Choroid plexus epithelial cell (primary cell): ENCODE measurements around the gene CMTM1.
A peak's percentile ranks its signal among the peaks of the same experiment; 100 is the strongest.
"Not testable (repeated sequence)": the region's sequence is repeated elsewhere in the genome, so short reads cannot be mapped to it uniquely, and the experiment has no call there.

Experiments used
- DNase-seq: peaks from one replicate; pipeline ENCODE4 v3.0.0-alpha.2; 2010; ENCODE audit warnings: low read depth
- H3K4me3 ChIP-seq: 2 replicates; pipeline ENCODE4 v1.5.1; 2011; ENCODE audit warnings: low read depth, mild to moderate bottlenecking, control low read depth, low read length, moderate library complexity
- CTCF ChIP-seq: conservative IDR thresholded peaks from 2 replicates; pipeline ENCODE4 v1.5.1; 2011; ENCODE audit warnings: low read depth, mild to moderate bottlenecking, control low read depth, inconsistent platforms, low read length, moderate library complexity

Gene CMTM1

GRCh38 chr16:66622863-66623262 is 56.6 kb downstream of the CMTM1 start:
- peak; percentile 35 for DNase-seq
- no peak overlapping the region for H3K4me3 ChIP-seq
- no peak for TF ChIP-seq CTCF

GRCh38 chr16:66623755-66624154 is 57.5 kb downstream of the CMTM1 start:
- peak; percentile 76 for DNase-seq
- TF ChIP-seq CTCF: no peak
- H3K4me3 ChIP-seq: no peak overlapping the region

- peak; percentile 11 for DNase-seq
These were observed 61.6 kb downstream of the CMTM1 start for GRCh38 chr16:66627611-66628378.

More at GRCh38 chr16:66627611-66628378, 61.6 kb downstream of the CMTM1 start:
- H3K4me3 ChIP-seq: not testable (repeated sequence)
